CD14-positive monocyte (primary cell): Measurements from ENCODE around the gene KIR3DL1. TPM values are rescaled to one million over a fixed set of nuclear protein-coding genes. Genes with fewer than 3 reads are reported as not detected.

Experiments
- DNase-seq, 3 donors: peaks; one replicate each; pipeline ENCODE4 v3.0.0-alpha.2; 2011 to 2022
- H2AFZ ChIP-seq: 2 replicates; pipeline ENCODE4 v1.6.0; 2012; ENCODE audit warnings: mild to moderate bottlenecking, low read depth, low read length, inconsistent platforms; ENCODE audit not compliant: insufficient read depth, poor library complexity, severe bottlenecking
- H3K27ac ChIP-seq, 2 donors: 1 replicate in 1 of 2; 2 replicates in 1 of 2; pipeline ENCODE4 v1.5.1; 2012 to 2013; ENCODE audit warnings: low read length in 2 of 2, control low read depth in 1 of 2, inconsistent platforms in 1 of 2, low read depth in 1 of 2, mild to moderate bottlenecking in 1 of 2
- H3K27me3 ChIP-seq, 2 donors: one replicate each; pipeline versions ENCODE4 v1.6.0 to v1.6.1; 2011 to 2013; ENCODE audit warnings: low read length in 2 of 2; ENCODE audit not compliant: control insufficient read depth in 2 of 2, insufficient read depth in 2 of 2
- H3K36me3 ChIP-seq, 2 donors: replicated peaks in 1 of 2; 1 replicate in 1 of 2; 2 replicates in 1 of 2; pipeline versions ENCODE4 v1.5.1 to v1.6.1; 2012 to 2013; ENCODE audit warnings: low read length in 2 of 2, control low read depth in 1 of 2, inconsistent platforms in 1 of 2, mild to moderate bottlenecking in 1 of 2; ENCODE audit not compliant: insufficient read depth in 2 of 2, control insufficient read depth in 1 of 2
- H3K4me1 ChIP-seq, 2 donors: 1 replicate in 1 of 2; 2 replicates in 1 of 2; pipeline versions ENCODE4 v1.5.1 to v1.6.1; 2012 to 2013; ENCODE audit warnings: low read length in 2 of 2, control low read depth in 1 of 2, inconsistent platforms in 1 of 2, mild to moderate bottlenecking in 1 of 2, moderate library complexity in 1 of 2; ENCODE audit not compliant: insufficient read depth in 2 of 2, control insufficient read depth in 1 of 2
- H3K4me2 ChIP-seq: replicated peaks from 2 replicates; pipeline ENCODE3; 2012; ENCODE audit warnings: low read length, moderate library complexity, mild to moderate bottlenecking; ENCODE audit not compliant: poor library complexity, severe bottlenecking; ENCODE audit errors: extremely low read depth
- H3K4me3 ChIP-seq, 3 experiments: fragments of 200-600 bp in 1 of 3; sonication (generic) in 1 of 3; replicated peaks in 1 of 3; 1 replicate in 2 of 3; 2 replicates in 1 of 3; pipeline ENCODE4 v1.5.1; 2011 to 2013; ENCODE audit warnings: low read length in 3 of 3, mild to moderate bottlenecking in 3 of 3, control low read depth in 2 of 3, low read depth in 2 of 3, inconsistent platforms in 1 of 3, moderate library complexity in 1 of 3
- H3K79me2 ChIP-seq: 2 replicates; pipeline ENCODE4 v1.6.0; 2012; ENCODE audit warnings: mild to moderate bottlenecking, control low read depth, inconsistent platforms, low read length, moderate library complexity; ENCODE audit not compliant: insufficient read depth
- H3K9ac ChIP-seq: 2 replicates; pipeline ENCODE4 v1.6.0; 2017; ENCODE audit warnings: low read length, mild to moderate bottlenecking; ENCODE audit not compliant: insufficient read depth, poor library complexity, severe bottlenecking
- H3K9me3 ChIP-seq, 2 donors: replicated peaks in 1 of 2; 1 replicate in 1 of 2; 2 replicates in 1 of 2; pipeline versions ENCODE4 v1.5.1 to v1.6.1; 2012 to 2013; ENCODE audit warnings: low read length in 2 of 2, control low read depth in 1 of 2; ENCODE audit not compliant: control insufficient read depth in 1 of 2, insufficient read depth in 1 of 2
- H4K20me1 ChIP-seq: 2 replicates; pipeline ENCODE4 v1.6.0; 2012; ENCODE audit warnings: mild to moderate bottlenecking, low read length, control low read depth, moderate library complexity; ENCODE audit not compliant: insufficient read depth
- H3K27ac Mint-ChIP-seq, 7 donors: one replicate each; pipeline ENCODE4 v1.8.0; 2020; ENCODE audit warnings: mild to moderate bottlenecking in 7 of 7, mixed read lengths in 7 of 7, moderate library complexity in 6 of 7, inconsistent platforms in 2 of 7
- H3K27me3 Mint-ChIP-seq, 3 donors: one replicate each; pipeline ENCODE4 v1.8.0; 2021 to 2022; ENCODE audit warnings: low read depth in 3 of 3, mild to moderate bottlenecking in 3 of 3, mixed read lengths in 3 of 3, moderate library complexity in 3 of 3, inconsistent platforms in 1 of 3
- H3K36me3 Mint-ChIP-seq, 2 donors: one replicate each; pipeline ENCODE4 v1.8.0; 2020; ENCODE audit warnings: mixed read lengths in 2 of 2, inconsistent platforms in 1 of 2, mild to moderate bottlenecking in 1 of 2
- H3K4me1 Mint-ChIP-seq: one replicate; pipeline ENCODE4 v1.8.0; 2020; ENCODE audit warnings: mild to moderate bottlenecking, mixed read lengths
- H3K4me3 Mint-ChIP-seq, 2 donors: one replicate each; pipeline ENCODE4 v1.8.0; 2020; ENCODE audit warnings: mild to moderate bottlenecking in 2 of 2, mixed read lengths in 2 of 2, moderate library complexity in 1 of 2
- H3K9me3 Mint-ChIP-seq, 7 donors: one replicate each; pipeline ENCODE4 v1.8.0; 2020 to 2022; ENCODE audit warnings: mixed read lengths in 7 of 7, mild to moderate bottlenecking in 6 of 7, moderate library complexity in 6 of 7, inconsistent platforms in 2 of 7
- WGBS: methylation state at CpG from one replicate; pipeline ENCODE4 v1.1.5; 2013; ENCODE audit warnings: missing lambda C conversion rate; ENCODE audit not compliant: insufficient coverage; 5-methylcytosine and 5-hydroxymethylcytosine counted together
- intact Hi-C, 2 donors: fragments of 100-400 bp; cut with micrococcal nuclease; formaldehyde crosslinking; loops; one replicate each; pipeline versions ENCODE4 v1.15.0 to v1.15.1; 2023
- polyA plus RNA-seq, 3 donors: library from polyadenylated mRNA; depleted of rRNA in 1 of 3; unstranded in 2 of 3; stranded (reverse) in 1 of 3; fragments of 300-500 nt in 2 of 3; fragments of >200 nt in 1 of 3; fragmentation: Illumina TruSeq in 2 of 3; gene quantifications; 1 replicate in 2 of 3; 2 replicates in 1 of 3; pipeline ENCODE4 v1.2.3, GENCODE V29; 2012 to 2021
- TF ChIP-seq, protein P1 (sequence below): fragments of 200-600 bp; IDR thresholded peaks from one replicate; pipeline ENCODE4 v1.8.0; 2022; ENCODE audit warnings: antibody characterized with exemption, mild to moderate bottlenecking

The KIR3DL1 gene
- polyA plus RNA-seq, 3 donors: 0.15 TPM; not detected in 2

GRCh38 chr19:54803410-54803809, 12.9 kb upstream of the KIR3DL1 start, which contains the start of gene KIR2DL4:
Gene KIR2DL4, plus strand, starts transcription at chr19:54803610. Its CDS starts 42 bp downstream, at chr19:54803652.
- peaks cover 0 to 6% (median 2%) of the 10 kb centered on the region in 7 donors for H3K9me3 Mint-ChIP-seq
- Histone ChIP-seq H3K4me3 (no peak within 1 kb of the TSS), H3K4me2 (no peak within 1 kb of the TSS), H3K36me3 (no peaks in the 10 kb centered on the region), H2AFZ (no peak within 1 kb of the TSS), H3K79me2 (no peaks in the 10 kb centered on the region), H3K9ac (no peak within 1 kb of the TSS), H3K27ac (no peak within 1 kb of the TSS), H3K27me3 (no peaks in the 10 kb centered on the region), H4K20me1 (no peaks in the 10 kb centered on the region), H3K4me1 (no peaks in the 10 kb centered on the region), H3K9me3 (no peaks in the 10 kb centered on the region)
- H3K27me3 Mint-ChIP-seq: peaks cover 14 to 20% (median 16%) of the 10 kb centered on the region in 3 donors
- 51% methylated on average over 8 of the region's 10 CpGs for WGBS
- intact Hi-C loops: no loop called here
- TF ChIP-seq, protein P1, sequence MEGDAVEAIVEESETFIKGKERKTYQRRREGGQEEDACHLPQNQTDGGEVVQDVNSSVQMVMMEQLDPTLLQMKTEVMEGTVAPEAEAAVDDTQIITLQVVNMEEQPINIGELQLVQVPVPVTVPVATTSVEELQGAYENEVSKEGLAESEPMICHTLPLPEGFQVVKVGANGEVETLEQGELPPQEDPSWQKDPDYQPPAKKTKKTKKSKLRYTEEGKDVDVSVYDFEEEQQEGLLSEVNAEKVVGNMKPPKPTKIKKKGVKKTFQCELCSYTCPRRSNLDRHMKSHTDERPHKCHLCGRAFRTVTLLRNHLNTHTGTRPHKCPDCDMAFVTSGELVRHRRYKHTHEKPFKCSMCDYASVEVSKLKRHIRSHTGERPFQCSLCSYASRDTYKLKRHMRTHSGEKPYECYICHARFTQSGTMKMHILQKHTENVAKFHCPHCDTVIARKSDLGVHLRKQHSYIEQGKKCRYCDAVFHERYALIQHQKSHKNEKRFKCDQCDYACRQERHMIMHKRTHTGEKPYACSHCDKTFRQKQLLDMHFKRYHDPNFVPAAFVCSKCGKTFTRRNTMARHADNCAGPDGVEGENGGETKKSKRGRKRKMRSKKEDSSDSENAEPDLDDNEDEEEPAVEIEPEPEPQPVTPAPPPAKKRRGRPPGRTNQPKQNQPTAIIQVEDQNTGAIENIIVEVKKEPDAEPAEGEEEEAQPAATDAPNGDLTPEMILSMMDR: no peak
- peak within 1 kb of the TSS in 2 of 7 donors; percentile 38 to 61 for H3K27ac Mint-ChIP-seq
- no peaks in the 10 kb centered on the region for H3K36me3 Mint-ChIP-seq
- no peak within 1 kb of the TSS for H3K4me3 Mint-ChIP-seq
- peaks cover 3% of the 10 kb centered on the region for H3K4me1 Mint-ChIP-seq
- DNase-seq: peak in 2 of 3 donors; percentile 21 to 63

GRCh38 chr19:54804101-54804500, 12.2 kb upstream of the KIR3DL1 start:
- H3K27me3 Mint-ChIP-seq: peaks cover 14 to 22% (median 20%) of the 10 kb centered on the region in 3 donors
- Histone ChIP-seq H3K9me3 (no peaks in the 10 kb centered on the region), H3K4me3 (no peak overlapping the region), H3K27me3 (no peaks in the 10 kb centered on the region), H3K4me1 (no peaks in the 10 kb centered on the region), H4K20me1 (no peaks in the 10 kb centered on the region), H3K9ac (no peak overlapping the region), H3K36me3 (no peaks in the 10 kb centered on the region), H2AFZ (no peak overlapping the region), H3K79me2 (no peaks in the 10 kb centered on the region), H3K4me2 (no peak overlapping the region), H3K27ac (no peak overlapping the region)
- 100% methylated on average over 1 of the region's 5 CpGs for WGBS
- peaks cover 3% of the 10 kb centered on the region for H3K4me1 Mint-ChIP-seq
- DNase-seq: no peak
- no peak overlapping the region for H3K4me3 Mint-ChIP-seq
- no peak overlapping the region for H3K27ac Mint-ChIP-seq
- peaks cover 0 to 5% (median 2%) of the 10 kb centered on the region in 7 donors for H3K9me3 Mint-ChIP-seq
- TF ChIP-seq, protein P1: no peak
- no peaks in the 10 kb centered on the region for H3K36me3 Mint-ChIP-seq
- intact Hi-C loops: no loop called here
